ENCODE measurements around the gene LMX1B. TPM values are rescaled to one million over a fixed set of nuclear protein-coding genes. Genes with fewer than 3 reads are reported as not detected.

LMX1B gene
- total RNA-seq, 1 donor from 2014 or later, result 0.27 TPM

DNA sequence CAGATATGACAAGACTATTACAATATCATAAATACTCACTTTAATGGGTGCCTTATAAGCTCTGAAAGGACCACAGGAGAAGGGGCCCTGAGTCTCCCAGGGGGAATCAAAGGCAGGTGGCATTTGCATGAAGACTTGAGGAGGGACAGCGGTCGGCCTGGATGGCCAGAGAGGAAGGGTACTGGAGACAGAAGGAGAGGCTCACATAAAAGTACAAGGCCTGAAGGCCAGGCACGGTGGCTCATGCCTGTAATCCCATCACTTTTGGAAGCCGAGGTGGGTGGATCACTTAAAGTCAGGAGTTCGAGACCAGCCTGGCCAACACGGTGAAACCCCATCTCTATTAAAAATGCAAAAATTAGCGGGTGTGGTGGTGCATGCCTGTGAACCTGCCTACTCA lies 29.1 kb upstream of the LMX1B start:
- no peaks in the 10 kb centered on the region for H3K9me3 Mint-ChIP-seq (ENCODE audit: unreplicated experiment)
- H3K4me1 Mint-ChIP-seq (ENCODE audit: unreplicated experiment), result peaks cover 16% of the 10 kb centered on the region
- no peak overlapping the region for H3K4me3 Mint-ChIP-seq (ENCODE audit: unreplicated experiment)
- no peak for DNase-seq (ENCODE audit: extremely low spot score, unreplicated experiment)
- no peak overlapping the region for H3K27ac Mint-ChIP-seq (ENCODE audit: unreplicated experiment)
- peaks cover 53% of the 10 kb centered on the region for H3K27me3 Mint-ChIP-seq (ENCODE audit: unreplicated experiment)
- peaks cover 2% of the 10 kb centered on the region for H3K36me3 Mint-ChIP-seq (ENCODE audit: unreplicated experiment)
- TF ChIP-seq, protein P1, sequence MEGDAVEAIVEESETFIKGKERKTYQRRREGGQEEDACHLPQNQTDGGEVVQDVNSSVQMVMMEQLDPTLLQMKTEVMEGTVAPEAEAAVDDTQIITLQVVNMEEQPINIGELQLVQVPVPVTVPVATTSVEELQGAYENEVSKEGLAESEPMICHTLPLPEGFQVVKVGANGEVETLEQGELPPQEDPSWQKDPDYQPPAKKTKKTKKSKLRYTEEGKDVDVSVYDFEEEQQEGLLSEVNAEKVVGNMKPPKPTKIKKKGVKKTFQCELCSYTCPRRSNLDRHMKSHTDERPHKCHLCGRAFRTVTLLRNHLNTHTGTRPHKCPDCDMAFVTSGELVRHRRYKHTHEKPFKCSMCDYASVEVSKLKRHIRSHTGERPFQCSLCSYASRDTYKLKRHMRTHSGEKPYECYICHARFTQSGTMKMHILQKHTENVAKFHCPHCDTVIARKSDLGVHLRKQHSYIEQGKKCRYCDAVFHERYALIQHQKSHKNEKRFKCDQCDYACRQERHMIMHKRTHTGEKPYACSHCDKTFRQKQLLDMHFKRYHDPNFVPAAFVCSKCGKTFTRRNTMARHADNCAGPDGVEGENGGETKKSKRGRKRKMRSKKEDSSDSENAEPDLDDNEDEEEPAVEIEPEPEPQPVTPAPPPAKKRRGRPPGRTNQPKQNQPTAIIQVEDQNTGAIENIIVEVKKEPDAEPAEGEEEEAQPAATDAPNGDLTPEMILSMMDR (IDR thresholded peaks at IDR 0.05), result no peak

DNA sequence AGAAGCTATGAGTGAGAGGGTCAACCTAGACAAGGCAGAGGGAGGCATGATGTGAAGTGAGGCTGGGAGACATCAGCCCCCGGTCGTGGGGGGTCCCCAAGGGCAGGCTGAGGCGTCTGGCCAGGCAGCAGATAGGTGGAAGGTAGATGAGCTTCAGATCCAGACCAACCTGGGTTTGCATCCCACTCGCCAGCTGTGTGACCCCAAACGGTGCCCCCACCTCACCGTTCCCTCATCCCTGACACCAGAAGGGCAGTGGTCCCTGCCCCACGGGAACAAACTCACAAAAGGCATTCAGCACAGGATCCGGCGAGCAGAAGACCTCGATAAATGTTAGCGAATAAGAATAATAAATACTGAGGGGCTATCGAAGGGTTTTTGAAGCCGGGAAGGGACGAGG lies 27.5 kb upstream of the LMX1B start:
- H3K27me3 Mint-ChIP-seq (ENCODE audit: unreplicated experiment), result peaks cover 55% of the 10 kb centered on the region
- H3K4me1 Mint-ChIP-seq (ENCODE audit: unreplicated experiment), result peaks cover 16% of the 10 kb centered on the region
- H3K36me3 Mint-ChIP-seq (ENCODE audit: unreplicated experiment), result peaks cover 2% of the 10 kb centered on the region
- no peak overlapping the region for H3K4me3 Mint-ChIP-seq (ENCODE audit: unreplicated experiment)
- H3K9me3 Mint-ChIP-seq (ENCODE audit: unreplicated experiment), result no peaks in the 10 kb centered on the region
- TF ChIP-seq, protein P1 (IDR thresholded peaks at IDR 0.05), result no peak
- H3K27ac Mint-ChIP-seq (ENCODE audit: unreplicated experiment), result no peak overlapping the region
- no peak for DNase-seq (ENCODE audit: extremely low spot score, unreplicated experiment)

DNA sequence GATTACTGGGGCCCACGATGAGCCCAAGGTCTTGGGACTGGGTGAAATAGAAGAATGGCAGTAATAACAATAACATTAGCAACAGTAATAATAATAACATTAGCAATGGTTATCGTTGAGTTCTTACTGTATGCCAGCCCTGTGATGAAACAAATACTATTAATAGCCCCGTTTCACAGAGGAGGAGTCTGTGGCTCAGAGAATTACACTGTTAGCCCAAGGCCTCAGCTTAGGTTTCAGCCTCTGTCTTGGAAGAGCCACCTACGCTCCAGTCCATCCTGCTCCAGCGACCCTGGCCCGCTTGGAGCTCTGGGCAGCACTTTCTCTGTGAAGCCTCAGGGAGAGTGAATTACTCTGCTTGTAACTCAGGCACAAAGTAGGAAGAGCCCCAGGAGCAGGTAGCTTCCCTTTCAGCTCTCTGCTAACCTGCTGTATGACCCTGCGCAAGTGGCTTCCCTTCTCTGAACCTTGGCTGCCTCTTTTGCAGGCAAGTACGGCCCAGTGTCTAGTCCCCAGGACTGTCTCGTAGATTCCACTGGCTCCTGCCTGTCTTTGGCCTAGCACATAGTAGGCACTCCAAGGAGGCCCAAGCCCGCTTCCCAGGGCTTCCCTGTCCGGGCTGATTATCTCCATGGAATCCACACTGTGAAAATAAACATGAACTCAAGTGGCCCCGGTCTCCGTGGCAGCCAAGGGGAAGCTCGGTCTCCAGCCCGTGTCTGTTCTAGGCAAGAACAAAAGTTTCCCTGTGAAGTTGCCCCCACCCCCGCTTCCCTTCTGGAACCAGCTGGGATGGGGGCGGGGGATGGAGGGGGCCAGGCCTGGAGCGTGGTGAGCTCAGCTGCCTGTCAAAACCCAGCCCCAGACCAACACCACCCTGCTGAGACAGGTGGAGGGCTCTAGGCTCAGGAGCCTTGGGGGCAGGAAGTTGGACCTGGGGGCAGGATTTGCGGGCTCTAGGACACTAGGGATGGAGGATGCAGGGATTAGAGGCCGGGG lies 26.2 kb upstream of the LMX1B start:
- peak overlapping the region; percentile 51 for H3K27ac Mint-ChIP-seq (ENCODE audit: unreplicated experiment)
- no peak overlapping the region for H3K4me3 Mint-ChIP-seq (ENCODE audit: unreplicated experiment)
- H3K4me1 Mint-ChIP-seq (ENCODE audit: unreplicated experiment), result peaks cover 16% of the 10 kb centered on the region
- no peaks in the 10 kb centered on the region for H3K9me3 Mint-ChIP-seq (ENCODE audit: unreplicated experiment)
- TF ChIP-seq, protein P1 (IDR thresholded peaks at IDR 0.05), result no peak
- H3K27me3 Mint-ChIP-seq (ENCODE audit: unreplicated experiment), result peaks cover 54% of the 10 kb centered on the region
- DNase-seq (ENCODE audit: extremely low spot score, unreplicated experiment), result no peak
- peaks cover 2% of the 10 kb centered on the region for H3K36me3 Mint-ChIP-seq (ENCODE audit: unreplicated experiment)

DNA sequence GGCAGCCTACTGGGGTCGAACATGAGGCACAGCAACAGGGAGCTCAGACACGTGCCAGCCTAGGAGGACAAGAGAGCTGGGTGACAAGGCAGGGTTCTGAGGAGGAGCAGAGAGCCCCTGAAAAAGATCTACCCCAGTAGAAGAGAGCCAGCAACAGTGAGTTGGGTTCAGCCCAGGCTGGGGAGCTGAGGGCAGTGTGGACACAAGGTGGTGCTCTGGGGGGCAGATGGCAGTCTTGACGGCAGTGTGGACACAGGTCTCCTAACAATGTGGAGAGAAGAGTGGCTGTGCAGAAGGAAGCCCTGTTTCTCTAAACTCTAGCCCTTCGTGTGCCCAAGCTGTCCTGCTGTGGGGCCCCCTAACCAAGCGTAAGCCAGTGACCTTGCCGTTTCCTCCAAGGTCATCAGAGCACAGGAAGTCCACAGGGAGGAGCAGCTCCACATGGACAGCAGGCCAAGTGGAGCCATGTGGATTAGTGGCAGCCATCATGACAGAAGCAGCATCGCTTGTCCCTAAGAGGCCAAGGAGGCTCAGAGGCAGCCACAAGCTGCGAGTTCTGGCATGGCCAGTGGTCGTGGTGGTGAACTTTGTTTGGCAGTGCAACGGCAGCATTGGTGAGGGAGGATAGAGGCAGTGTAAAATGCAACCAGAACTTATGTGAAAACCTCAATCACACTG lies 25.1 kb upstream of the LMX1B start:
- Mint-ChIP-seq H3K27me3 (ENCODE audit: unreplicated experiment) (peaks cover 51% of the 10 kb centered on the region), H3K4me1 (ENCODE audit: unreplicated experiment) (peaks cover 9% of the 10 kb centered on the region), H3K4me3 (ENCODE audit: unreplicated experiment) (no peak overlapping the region), H3K9me3 (ENCODE audit: unreplicated experiment) (no peaks in the 10 kb centered on the region), H3K27ac (ENCODE audit: unreplicated experiment) (no peak overlapping the region), H3K36me3 (ENCODE audit: unreplicated experiment) (peaks cover 2% of the 10 kb centered on the region)
- TF ChIP-seq, protein P1 (IDR thresholded peaks at IDR 0.05), result no peak
- no peak for DNase-seq (ENCODE audit: extremely low spot score, unreplicated experiment)

DNA sequence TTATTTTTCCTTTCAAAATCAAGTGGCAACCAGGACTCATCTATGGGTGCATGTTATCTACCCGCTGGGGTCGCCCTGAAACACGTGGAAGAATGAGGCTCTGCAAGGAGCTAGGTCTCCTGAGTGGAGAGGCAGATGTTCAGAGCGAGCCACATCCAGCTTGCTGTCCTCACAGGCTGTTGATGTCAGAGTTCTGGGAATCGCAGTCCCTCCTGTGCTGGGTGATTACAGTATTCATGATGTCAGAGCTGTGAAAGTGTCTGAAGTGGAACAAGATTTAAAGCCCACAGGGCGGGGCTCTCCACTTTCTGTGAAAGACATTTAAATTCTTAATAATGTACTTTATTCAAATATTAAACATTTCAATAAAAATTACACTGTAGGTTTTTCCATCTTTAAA lies 24.4 kb upstream of the LMX1B start:
- H3K27me3 Mint-ChIP-seq (ENCODE audit: unreplicated experiment), result peaks cover 55% of the 10 kb centered on the region
- H3K4me1 Mint-ChIP-seq (ENCODE audit: unreplicated experiment), result peaks cover 9% of the 10 kb centered on the region
- peaks cover 2% of the 10 kb centered on the region for H3K36me3 Mint-ChIP-seq (ENCODE audit: unreplicated experiment)
- TF ChIP-seq, protein P1 (IDR thresholded peaks at IDR 0.05), result no peak
- DNase-seq (ENCODE audit: extremely low spot score, unreplicated experiment), result no peak
- H3K9me3 Mint-ChIP-seq (ENCODE audit: unreplicated experiment), result no peaks in the 10 kb centered on the region
- no peak overlapping the region for H3K4me3 Mint-ChIP-seq (ENCODE audit: unreplicated experiment)
- no peak overlapping the region for H3K27ac Mint-ChIP-seq (ENCODE audit: unreplicated experiment)

All from osteocyte (in vitro differentiated cells).